Smooth muscle cell (in vitro differentiated cells): ENCODE results near the gene EIF3K. TPM values are rescaled to one million over a fixed set of nuclear protein-coding genes. Genes with fewer than 3 reads are reported as not detected.
A peak's percentile ranks its signal among the peaks of the same experiment; 100 is the strongest.

Experiments
- DNase-seq: peaks from one replicate; lab custom pipeline; 2025; ENCODE audit not compliant: unreplicated experiment; lab: John Stamatoyannopoulos, UW
- H2AFZ ChIP-seq: fragments of 200-600 bp; sonication (generic); 2 replicates; pipeline ENCODE4 v1.6.0; 2016; ENCODE audit warnings: antibody characterized with exemption, low read depth, mild to moderate bottlenecking
- H3F3A ChIP-seq: fragments of 200-600 bp; sonication (generic); 2 replicates; pipeline ENCODE4 v1.6.0; 2017; ENCODE audit warnings: antibody characterized with exemption, low read depth
- H3K27ac ChIP-seq: fragments of 200-600 bp; sonication (generic); 2 replicates; pipeline ENCODE4 v1.5.1; 2016; ENCODE audit warnings: low read depth, mild to moderate bottlenecking
- H3K27me3 ChIP-seq: fragments of 200-600 bp; sonication (generic); 2 replicates; pipeline ENCODE4 v1.6.1; 2016; ENCODE audit warnings: low read depth, mild to moderate bottlenecking
- H3K36me3 ChIP-seq: fragments of 200-600 bp; sonication (generic); 2 replicates; pipeline ENCODE4 v1.5.1; 2016; ENCODE audit warnings: low read depth
- H3K4me1 ChIP-seq: fragments of 200-600 bp; sonication (generic); 2 replicates; pipeline ENCODE4 v1.5.1; 2016; ENCODE audit warnings: low read depth
- H3K4me2 ChIP-seq: fragments of 200-600 bp; sonication (generic); 2 replicates; pipeline ENCODE4 v1.6.0; 2016; ENCODE audit warnings: mild to moderate bottlenecking
- H3K4me3 ChIP-seq: fragments of 200-600 bp; sonication (generic); 2 replicates; pipeline ENCODE4 v1.5.1; 2016; ENCODE audit warnings: mild to moderate bottlenecking
- H3K79me2 ChIP-seq: fragments of 200-600 bp; sonication (generic); 2 replicates; pipeline ENCODE4 v1.6.0; 2016; ENCODE audit warnings: low read depth, mild to moderate bottlenecking
- H3K9ac ChIP-seq: fragments of 200-600 bp; sonication (generic); 2 replicates; pipeline ENCODE4 v1.6.0; 2016; ENCODE audit warnings: low read depth
- H3K9me3 ChIP-seq: fragments of 200-600 bp; sonication (generic); replicated peaks from 2 replicates; pipeline ENCODE4 v1.5.1; 2016; ENCODE audit warnings: low read depth
- H4K20me1 ChIP-seq: fragments of 200-600 bp; sonication (generic); 2 replicates; pipeline ENCODE4 v1.6.0; 2016; ENCODE audit warnings: low read depth
- CTCF ChIP-seq: fragments of 200-600 bp; sonication (generic); IDR thresholded peaks from 2 replicates; pipeline ENCODE4 v1.5.1; 2017; ENCODE audit warnings: borderline replicate concordance, mild to moderate bottlenecking, antibody characterized with exemption; ENCODE audit not compliant: insufficient read depth, poor library complexity, severe bottlenecking
- WGBS: methylation state at CpG from one replicate; pipeline ENCODE4 v1.1.7; 2016; ENCODE audit warnings: low lambda C conversion rate; 5-methylcytosine and 5-hydroxymethylcytosine counted together
- polyA plus RNA-seq: library from polyadenylated mRNA; unstranded; fragments of >200 nt; fragmentation: Nextera tagmentation; extraction: Ambion mirVana; gene quantifications from 2 replicates; pipeline ENCODE4 v1.2.1, GENCODE V29; 2016
- total RNA-seq: library from RNA; depleted of rRNA; stranded (reverse); fragments of >200 nt; gene quantifications from 2 replicates; pipeline ENCODE4 v1.2.3, GENCODE V29; 2014

EIF3K gene
- total and polyA plus RNA-seq, 2 experiments from 2014 or later = 178 to 334 TPM

- peak overlapping the region; percentile 93 for H3K9ac ChIP-seq
- H3F3A ChIP-seq = peaks cover 40% of the 10 kb centered on the region
- H2AFZ ChIP-seq = no peak overlapping the region
- no peaks in the 10 kb centered on the region for H3K27me3 ChIP-seq
- peak overlapping the region; percentile 100 for H3K27ac ChIP-seq
- no peak for TF ChIP-seq CTCF
- H3K4me2 ChIP-seq = peak overlapping the region; percentile 54
- peak; percentile 39 for DNase-seq
- peaks cover 86% of the 10 kb centered on the region for H3K79me2 ChIP-seq
- peaks cover 37% of the 10 kb centered on the region for H3K4me1 ChIP-seq
- H4K20me1 ChIP-seq = no peaks in the 10 kb centered on the region
- no peak overlapping the region for H3K4me3 ChIP-seq
- no peaks in the 10 kb centered on the region for H3K9me3 ChIP-seq
- H3K36me3 ChIP-seq = no peaks in the 10 kb centered on the region
- WGBS = 16% methylated on average over 10 of the region's 10 CpGs
Measured at GRCh38 chr19:38683393-38684077, 64.5 kb downstream of the EIF3K start.

- Histone ChIP-seq H3K4me3 (no peak overlapping the region), H3K9ac (peak overlapping the region; percentile 93), H3K9me3 (no peaks in the 10 kb centered on the region), H3K79me2 (peaks cover 86% of the 10 kb centered on the region), H3K4me2 (peak overlapping the region; percentile 54), H3K4me1 (peaks cover 37% of the 10 kb centered on the region), H3K27ac (peak overlapping the region; percentile 100), H3K36me3 (no peaks in the 10 kb centered on the region), H3F3A (peaks cover 36% of the 10 kb centered on the region), H2AFZ (no peak overlapping the region), H4K20me1 (no peaks in the 10 kb centered on the region), H3K27me3 (no peaks in the 10 kb centered on the region)
- no peak for DNase-seq
- 16% methylated on average over 7 of the region's 7 CpGs for WGBS
- no peak for TF ChIP-seq CTCF
Measured at GRCh38 chr19:38684078-38684861, 65.3 kb downstream of the EIF3K start.

GRCh38 chr19:38684862-38685665 lies 66.1 kb downstream of the EIF3K start:
- DNase-seq = no peak
- Histone ChIP-seq H4K20me1 (no peaks in the 10 kb centered on the region), H3K27me3 (no peaks in the 10 kb centered on the region), H3K27ac (peak overlapping the region; percentile 100), H3K4me3 (no peak overlapping the region), H3K9ac (peak overlapping the region; percentile 93), H3F3A (peaks cover 35% of the 10 kb centered on the region), H3K4me2 (peak overlapping the region; percentile 54), H2AFZ (no peak overlapping the region), H3K79me2 (peaks cover 86% of the 10 kb centered on the region), H3K9me3 (no peaks in the 10 kb centered on the region), H3K4me1 (peaks cover 37% of the 10 kb centered on the region), H3K36me3 (no peaks in the 10 kb centered on the region)
- TF ChIP-seq CTCF = no peak
- 64% methylated on average over 15 of the region's 15 CpGs for WGBS
